NCI-H2171 (cell line): Measurements from ENCODE around the gene LRPPRC.

Source experiments
- DNase-seq: peaks from one replicate; lab custom pipeline; 2025; lab: John Stamatoyannopoulos, UW

LRPPRC gene

GRCh38 chr2:43906448-43907109 lies 89.2 kb downstream of the LRPPRC start:
- DNase-seq = no peak

DNA sequence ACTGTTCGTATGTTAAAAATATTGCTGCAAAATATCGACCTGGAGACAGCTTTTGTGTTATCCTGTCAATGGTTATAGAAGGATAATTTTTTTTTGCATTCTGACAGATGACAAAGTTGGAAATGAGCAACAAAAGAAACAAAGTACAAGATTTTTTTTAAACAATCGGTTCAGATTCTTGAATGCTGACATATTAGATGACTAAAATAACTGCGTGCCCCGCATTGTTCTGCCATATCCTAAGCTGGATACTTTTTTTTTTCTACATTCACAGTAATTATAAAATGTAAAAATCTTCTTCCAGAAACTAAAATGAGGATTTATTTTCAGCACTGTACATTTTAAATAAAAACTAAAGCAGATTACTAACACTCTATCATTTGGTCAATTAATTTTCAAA lies 89.9 kb downstream of the LRPPRC start:
- DNase-seq = no peak

DNA sequence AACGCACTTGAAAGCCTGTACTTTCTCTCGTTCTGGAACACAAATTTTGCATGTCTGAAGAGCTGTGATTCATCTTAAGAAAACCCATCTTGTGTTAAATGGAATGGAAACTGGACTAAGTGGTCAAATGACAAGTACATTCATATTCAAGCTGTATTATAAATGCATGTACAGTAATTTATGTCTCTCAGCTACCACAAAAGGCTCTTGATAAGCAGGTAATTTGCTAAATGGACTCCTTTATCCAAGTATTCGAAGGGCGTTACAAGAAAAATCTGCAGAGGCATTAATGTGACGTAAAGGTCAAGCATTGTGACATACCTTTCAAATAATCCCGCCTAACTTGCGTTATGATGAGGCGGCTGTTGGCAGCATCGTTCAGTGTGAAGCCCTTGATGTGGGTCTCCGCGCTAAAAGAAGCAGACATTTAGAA lies 90.4 kb downstream of the LRPPRC start:
- no peak for DNase-seq

GRCh38 chr2:43899589-43899988 lies 96.2 kb downstream of the LRPPRC start:
- DNase-seq = no peak

GRCh38 chr2:43898838-43899346 lies 96.9 kb downstream of the LRPPRC start:
- DNase-seq = no peak

DNA sequence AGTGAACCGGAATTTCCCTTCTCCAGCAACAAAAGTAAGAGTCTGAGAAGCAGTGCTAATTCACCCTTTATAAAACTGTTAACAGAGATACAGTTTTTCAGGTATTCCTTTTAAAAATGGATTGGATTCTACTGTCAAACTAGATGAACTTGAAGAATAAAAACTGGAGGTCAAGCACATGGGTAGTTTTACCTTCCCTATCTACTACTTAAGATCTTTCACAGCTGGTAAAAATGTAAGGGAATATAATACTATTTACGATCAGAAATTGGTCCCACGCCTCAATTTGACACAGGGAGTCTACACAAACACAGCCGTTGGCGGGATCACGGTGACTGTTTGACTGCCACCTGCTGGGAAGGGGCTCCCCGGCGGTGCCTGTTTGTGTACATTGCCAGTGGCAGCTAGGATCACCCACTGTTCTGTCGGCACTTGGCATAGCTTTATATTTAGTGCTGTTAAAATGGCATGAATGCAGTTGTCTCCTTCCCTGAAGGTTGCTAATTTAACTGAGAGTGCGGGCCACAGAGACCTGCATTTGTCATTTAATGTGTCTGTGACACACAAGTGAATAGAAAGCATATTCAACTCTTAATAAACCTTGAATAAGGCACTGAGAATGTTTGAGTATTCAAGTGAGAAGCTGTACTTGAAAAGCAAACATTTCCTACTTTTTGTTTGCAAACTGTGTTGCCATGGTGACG lies 97.5 kb downstream of the LRPPRC start:
- peak; percentile 23 for DNase-seq

DNA sequence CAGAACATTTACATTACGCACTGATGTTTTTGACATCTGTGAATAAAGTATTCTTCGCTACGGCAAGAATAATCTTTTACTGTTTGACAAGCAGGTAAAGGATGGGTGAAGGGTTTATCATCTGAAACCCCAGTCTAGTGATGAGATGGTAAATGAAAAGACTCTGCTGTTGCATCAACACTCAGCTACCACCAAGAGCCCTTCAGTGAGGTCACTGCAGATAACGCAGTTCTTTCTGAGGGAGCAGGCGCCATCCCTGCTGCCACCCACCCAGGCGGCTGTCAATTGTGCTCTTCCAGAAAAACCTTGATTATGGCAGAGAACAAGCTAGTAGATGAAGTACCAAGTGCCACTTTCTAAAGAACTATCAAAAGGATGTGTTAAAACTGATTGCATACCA lies 98.3 kb downstream of the LRPPRC start:
- no peak for DNase-seq

GRCh38 chr2:43896906-43897305 lies 98.9 kb downstream of the LRPPRC start:
- DNase-seq = no peak

DNA sequence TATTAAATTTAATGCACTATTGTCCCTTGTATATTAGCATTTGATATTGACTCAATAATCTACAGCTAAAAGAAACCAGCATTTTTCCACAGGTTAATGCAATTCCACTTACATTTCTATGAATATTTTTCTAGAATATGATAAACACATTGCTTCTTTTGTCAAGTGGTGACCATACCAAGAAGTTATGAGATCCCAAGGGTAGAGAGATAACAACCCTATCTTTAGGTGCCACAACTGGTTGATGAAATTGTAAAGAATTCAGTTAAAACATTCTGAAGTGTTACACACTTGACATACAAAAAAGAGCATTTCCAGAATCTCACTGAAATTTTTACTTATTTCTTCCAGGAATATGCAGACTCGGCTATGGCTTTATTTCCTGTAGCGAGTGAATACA lies 101.0 kb downstream of the LRPPRC start:
- DNase-seq = no peak

DNA sequence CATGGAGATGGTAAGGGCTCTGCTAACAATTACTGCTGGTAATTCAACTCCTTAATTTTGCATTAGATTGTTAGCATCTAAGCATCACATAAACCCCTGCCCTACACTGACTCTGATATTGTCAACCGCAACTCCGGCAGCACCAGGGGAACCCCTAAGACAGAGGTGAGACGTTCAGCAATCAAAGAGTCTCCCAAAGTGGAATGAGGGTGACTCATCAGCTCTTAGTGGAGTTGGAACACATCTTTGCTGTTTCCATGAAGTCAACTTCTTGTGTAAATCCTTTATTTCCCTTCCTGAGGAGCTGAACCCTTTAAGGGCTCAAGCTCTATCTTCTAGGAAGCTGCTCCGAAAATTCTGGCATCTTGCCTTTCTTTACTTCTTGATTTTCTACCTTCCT lies 104.9 kb downstream of the LRPPRC start:
- no peak for DNase-seq

- DNase-seq = no peak
Measured at GRCh38 chr2:43889416-43889815, 106.4 kb downstream of the LRPPRC start.

- peak; percentile 27 for DNase-seq
Measured at GRCh38 chr2:43887176-43887575, 108.6 kb downstream of the LRPPRC start.

- DNase-seq = no peak
Measured at GRCh38 chr2:43885132-43885632, 110.6 kb downstream of the LRPPRC start.

DNA sequence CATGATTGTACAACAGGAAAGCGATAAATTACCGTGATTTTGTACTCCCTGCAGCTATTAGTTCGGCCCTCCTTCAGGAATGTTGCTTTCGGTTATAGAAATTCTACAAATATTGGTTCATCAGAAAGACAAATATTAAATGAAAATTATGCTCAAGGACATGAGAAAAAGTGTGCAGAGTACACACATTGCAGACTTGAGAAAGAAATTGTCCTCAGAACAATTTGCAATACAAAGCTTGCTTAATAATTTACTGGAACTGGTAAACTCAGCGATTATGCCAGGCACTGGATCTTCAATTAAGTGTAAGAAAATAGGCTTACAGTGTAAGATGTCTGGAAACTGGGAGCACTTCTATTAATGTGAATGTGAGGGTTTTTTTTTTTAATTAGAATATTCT lies 111.1 kb downstream of the LRPPRC start:
- no peak for DNase-seq

DNA sequence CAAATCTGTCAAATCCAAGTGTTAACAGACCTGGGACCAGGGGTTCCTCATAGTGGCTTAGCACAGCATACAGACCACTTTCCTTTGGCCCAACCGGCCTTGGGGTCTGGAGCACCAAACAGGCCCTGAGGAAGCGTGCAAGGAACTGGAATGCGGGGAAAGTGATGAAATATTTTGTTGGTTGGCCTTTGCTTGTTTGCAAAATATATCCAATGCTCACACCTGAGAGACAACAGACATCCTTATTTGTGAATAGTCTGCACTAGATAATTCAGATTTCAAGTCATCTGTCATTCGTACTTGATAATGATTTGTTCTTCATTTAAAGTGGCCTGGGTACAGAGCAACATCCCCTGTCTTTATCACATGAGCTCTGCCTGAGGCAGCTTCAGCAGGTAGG lies 113.5 kb downstream of the LRPPRC start:
- no peak for DNase-seq

- no peak for DNase-seq
Measured at GRCh38 chr2:43880952-43881351, 114.8 kb downstream of the LRPPRC start.

- no peak for DNase-seq
Measured at GRCh38 chr2:43880471-43880870, 115.3 kb downstream of the LRPPRC start.

DNA sequence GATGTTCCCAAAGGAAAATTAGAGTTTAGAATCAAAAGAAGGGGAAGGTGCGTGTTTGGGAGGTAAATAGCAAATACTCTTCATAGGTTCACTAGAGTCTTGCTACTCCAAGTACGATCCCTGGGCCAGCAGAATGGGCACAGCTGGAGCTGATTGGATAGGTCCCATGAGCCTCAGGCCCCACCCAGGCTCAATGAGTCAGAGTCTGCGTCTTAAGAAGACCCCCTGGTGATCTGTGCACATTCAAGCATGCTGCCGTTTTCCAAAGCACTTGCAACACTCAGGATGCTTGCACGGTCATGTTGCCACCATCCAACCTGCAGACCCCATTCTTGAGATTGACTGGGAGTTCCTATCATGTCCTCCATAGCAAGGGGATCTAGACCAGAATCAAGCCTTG lies 116.5 kb downstream of the LRPPRC start:
- DNase-seq = no peak

- DNase-seq = peak; percentile 23
Measured at GRCh38 chr2:43877782-43878464, 117.9 kb downstream of the LRPPRC start.

- no peak for DNase-seq
Measured at GRCh38 chr2:43874776-43875451, 120.9 kb downstream of the LRPPRC start.

DNA sequence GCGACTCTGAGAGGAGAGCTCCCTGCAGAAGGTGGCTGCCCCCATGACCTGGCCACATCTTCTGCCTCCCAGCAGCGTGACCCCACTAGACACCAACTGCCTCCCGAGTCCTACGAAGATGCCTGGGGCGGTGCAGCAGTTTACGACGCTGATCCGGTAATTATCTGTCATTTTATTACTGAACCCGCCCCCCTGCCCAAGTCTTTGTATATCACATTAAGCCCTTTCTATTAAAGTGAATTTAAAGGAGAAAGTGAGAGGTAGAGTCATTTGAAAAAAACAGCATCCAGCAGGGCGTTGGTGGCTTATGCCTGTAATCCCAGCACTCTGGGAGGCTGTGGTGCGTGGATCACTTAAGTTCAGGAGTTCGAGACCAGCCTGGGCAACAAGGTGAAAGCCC lies 123.6 kb downstream of the LRPPRC start:
- no peak for DNase-seq

DNA sequence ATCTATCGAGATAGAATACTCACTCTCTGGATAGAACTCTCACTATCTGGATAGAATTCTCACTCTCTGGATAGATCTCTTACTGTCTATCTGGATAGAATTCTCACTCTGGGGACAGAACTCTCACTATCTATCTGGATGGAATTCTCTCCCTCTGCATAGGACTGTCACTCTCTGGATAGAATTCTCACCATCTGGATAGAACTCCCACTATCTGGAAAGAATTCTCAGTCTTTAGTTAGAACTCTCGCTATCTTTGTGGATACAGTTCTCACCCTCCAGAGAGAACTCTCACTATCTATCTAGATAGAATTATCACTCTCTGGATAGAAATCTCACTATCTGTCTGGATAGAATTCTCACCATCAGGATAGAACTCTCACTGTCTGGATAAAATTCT lies 140.5 kb downstream of the LRPPRC start:
- DNase-seq = no peak
